Measurements from ENCODE around the gene NOSIP. TPM values are rescaled to one million over a fixed set of nuclear protein-coding genes. Genes with fewer than 3 reads are reported as not detected.
A peak's percentile ranks its signal among the peaks of the same experiment; 100 is the strongest.

NOSIP gene
- total RNA-seq, 1 donor from 2014 or later: 48.7 TPM

DNA sequence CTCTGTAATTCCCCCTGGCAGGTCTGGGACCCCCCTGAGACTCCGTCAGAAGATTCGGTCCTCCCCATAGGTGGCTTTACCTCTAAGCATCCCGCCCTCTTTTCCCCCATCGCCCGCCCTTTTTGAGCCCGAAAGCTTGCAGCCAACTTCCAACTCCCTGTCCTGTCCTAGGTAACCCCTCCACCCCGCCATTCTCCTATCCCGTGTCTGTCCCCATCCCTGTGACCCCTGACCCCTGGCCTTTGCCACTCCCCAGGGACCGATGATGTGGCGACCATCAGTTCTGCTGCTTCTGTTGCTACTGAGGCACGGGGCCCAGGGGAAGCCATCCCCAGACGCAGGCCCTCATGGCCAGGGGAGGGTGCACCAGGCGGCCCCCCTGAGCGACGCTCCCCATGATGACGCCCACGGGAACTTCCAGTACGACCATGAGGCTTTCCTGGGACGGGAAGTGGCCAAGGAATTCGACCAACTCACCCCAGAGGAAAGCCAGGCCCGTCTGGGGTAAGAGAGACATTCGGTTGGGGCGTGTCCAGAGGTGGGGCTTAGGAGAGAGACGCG lies 52.1 kb downstream of the NOSIP start:
- H3K27me3 ChIP-seq: no peaks in the 10 kb centered on the region
- ATAC-seq (no peak), DNase-seq (no peak)
- H3K9me3 ChIP-seq: no peaks in the 10 kb centered on the region
- TF ChIP-seq, protein P1, sequence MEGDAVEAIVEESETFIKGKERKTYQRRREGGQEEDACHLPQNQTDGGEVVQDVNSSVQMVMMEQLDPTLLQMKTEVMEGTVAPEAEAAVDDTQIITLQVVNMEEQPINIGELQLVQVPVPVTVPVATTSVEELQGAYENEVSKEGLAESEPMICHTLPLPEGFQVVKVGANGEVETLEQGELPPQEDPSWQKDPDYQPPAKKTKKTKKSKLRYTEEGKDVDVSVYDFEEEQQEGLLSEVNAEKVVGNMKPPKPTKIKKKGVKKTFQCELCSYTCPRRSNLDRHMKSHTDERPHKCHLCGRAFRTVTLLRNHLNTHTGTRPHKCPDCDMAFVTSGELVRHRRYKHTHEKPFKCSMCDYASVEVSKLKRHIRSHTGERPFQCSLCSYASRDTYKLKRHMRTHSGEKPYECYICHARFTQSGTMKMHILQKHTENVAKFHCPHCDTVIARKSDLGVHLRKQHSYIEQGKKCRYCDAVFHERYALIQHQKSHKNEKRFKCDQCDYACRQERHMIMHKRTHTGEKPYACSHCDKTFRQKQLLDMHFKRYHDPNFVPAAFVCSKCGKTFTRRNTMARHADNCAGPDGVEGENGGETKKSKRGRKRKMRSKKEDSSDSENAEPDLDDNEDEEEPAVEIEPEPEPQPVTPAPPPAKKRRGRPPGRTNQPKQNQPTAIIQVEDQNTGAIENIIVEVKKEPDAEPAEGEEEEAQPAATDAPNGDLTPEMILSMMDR (IDR thresholded peaks at IDR 0.05): no peak
- peak overlapping the region; percentile 52 for H3K27ac ChIP-seq
- H3K36me3 ChIP-seq: peaks cover 24% of the 10 kb centered on the region
- peak overlapping the region; percentile 46 for H3K4me3 ChIP-seq
- intact Hi-C loops (cut with DNase I): no loop called here
- H3K4me1 ChIP-seq: peaks cover 3% of the 10 kb centered on the region

DNA sequence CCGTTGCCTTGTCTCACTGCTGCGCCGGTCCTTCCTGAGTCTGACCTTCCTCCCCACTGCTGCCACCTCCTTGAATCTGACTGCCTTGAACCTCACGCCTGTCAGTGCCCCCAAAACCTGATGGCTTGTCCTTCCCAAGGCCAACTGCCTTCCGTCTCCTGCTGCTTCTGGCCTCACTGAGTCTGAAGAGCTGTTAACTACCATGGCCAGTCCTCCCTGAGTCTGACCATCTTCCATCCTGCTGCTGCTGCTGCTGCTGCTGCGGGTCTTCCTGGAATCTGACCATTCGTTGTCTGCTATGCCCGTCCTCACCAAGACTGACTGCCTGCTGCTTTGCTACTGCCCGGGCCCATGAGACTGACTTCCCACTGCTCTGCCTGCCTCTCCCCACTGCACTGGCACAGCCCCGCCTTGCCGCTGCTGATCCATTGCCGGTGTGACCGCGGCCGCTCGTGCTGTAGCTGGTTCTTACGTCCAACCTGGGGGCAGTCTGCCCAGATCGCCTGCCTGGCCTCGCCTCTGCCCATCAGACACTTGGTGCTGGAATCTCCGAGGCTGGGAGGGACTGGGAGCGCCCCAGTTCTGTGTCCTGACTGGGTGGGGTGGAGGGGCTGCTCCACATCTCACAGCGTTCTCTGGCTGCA lies 55.4 kb downstream of the NOSIP start:
- intact Hi-C loops (cut with DNase I): no loop called here
- H3K4me1 ChIP-seq: no peaks in the 10 kb centered on the region

DNA sequence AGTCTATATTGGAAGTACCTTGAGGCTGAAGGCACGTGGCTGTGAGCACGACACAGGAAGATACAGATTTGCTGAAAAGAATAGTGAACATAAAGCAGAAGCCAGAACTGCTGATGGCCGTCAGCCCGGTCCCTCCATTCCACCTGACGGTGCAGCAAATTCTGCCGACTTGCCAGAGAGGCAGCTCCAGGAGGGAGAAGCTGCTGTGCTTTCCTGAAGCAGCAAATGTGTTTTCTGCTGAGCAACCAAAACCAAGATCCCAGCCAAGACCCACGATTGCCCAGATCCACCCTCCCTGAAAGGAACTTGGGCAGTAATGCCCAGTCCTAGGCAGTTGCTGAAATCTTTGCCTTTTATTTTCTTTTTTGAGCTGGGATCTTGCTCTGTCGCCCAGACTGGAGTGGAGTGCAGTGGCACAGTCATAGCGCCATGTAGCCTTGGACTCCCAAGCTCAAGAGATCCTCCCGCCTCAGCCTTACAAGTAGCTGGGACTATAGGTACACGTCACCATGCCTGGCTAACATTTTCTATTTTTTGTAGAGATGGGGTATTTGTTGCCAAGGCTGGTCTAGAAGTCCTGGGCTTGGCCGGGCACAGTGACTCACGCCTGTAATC lies 59.5 kb downstream of the NOSIP start:
- DNase-seq (no peak), ATAC-seq (no peak)
- H3K9me3 ChIP-seq: no peaks in the 10 kb centered on the region
- intact Hi-C loops (cut with DNase I): no loop called here
- no peak overlapping the region for H3K4me3 ChIP-seq
- H3K4me1 ChIP-seq: no peaks in the 10 kb centered on the region
- no peak overlapping the region for H3K27ac ChIP-seq
- peaks cover 20% of the 10 kb centered on the region for H3K36me3 ChIP-seq
- TF ChIP-seq, protein P1 (IDR thresholded peaks at IDR 0.05): no peak
- H3K27me3 ChIP-seq: no peaks in the 10 kb centered on the region

More for the DNA sequence above, 55.4 kb downstream of the NOSIP start:
- Histone ChIP-seq H3K9me3 (no peaks in the 10 kb centered on the region), H3K36me3 (peaks cover 36% of the 10 kb centered on the region), H3K27ac (no peak overlapping the region), H3K4me3 (no peak overlapping the region), H3K27me3 (no peaks in the 10 kb centered on the region)
- DNase-seq: no peak
- TF ChIP-seq, protein P1 (IDR thresholded peaks at IDR 0.05): no peak
- ATAC-seq: no peak

DNA sequence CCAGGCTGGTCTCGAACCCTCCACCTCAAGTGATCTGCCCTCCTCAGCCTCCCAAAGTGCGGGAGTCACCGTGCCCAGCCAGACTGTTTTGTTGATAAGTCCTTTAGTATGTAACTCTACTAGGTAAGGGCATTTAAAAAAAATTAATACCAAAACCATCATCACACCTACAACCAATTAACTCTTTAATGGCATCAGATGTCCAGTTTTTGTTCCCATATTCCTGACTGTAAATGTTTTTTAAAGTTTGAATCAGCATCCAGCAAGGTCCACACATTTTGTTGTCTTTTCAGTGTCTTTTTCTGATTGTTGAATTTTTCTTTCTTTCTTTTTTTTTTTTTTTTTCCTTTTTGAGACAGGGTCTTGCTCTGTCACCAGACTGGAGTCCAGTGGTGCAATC lies 62.3 kb downstream of the NOSIP start:
- Histone ChIP-seq H3K27ac (no peak overlapping the region), H3K4me3 (no peak overlapping the region), H3K36me3 (peaks cover 12% of the 10 kb centered on the region), H3K27me3 (no peaks in the 10 kb centered on the region), H3K9me3 (no peaks in the 10 kb centered on the region), H3K4me1 (peaks cover 18% of the 10 kb centered on the region)
- TF ChIP-seq, protein P1 (IDR thresholded peaks at IDR 0.05): no peak
- DNase-seq (no peak), ATAC-seq (no peak)
- intact Hi-C loops (cut with DNase I): no loop called here

DNA sequence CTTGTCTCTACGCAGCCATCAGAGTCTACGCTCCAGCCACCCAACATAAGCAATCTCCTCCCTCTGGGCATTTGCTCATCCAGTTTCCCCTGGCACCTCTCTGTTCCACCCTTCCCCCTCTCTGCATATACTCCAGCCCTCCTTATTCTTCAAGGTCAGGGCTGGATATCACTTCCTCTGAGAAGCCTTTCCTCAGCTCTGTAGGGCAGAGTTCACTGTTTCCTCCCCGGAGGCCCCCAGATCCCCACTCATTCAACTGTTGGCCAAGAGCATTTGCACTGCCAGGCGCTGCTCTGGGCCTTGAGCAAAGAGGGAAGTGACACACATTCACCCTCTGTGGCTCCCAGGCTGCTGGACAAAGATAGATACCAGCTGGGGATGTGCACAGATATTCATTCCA lies 64.6 kb downstream of the NOSIP start:
- TF ChIP-seq, protein P1 (IDR thresholded peaks at IDR 0.05): no peak
- ATAC-seq (peak; percentile 77), DNase-seq (peak; percentile 79)
- Histone ChIP-seq H3K9me3 (no peaks in the 10 kb centered on the region), H3K36me3 (peaks cover 6% of the 10 kb centered on the region), H3K4me3 (no peak overlapping the region), H3K27me3 (no peaks in the 10 kb centered on the region), H3K27ac (no peak overlapping the region), H3K4me1 (peaks cover 33% of the 10 kb centered on the region)
- intact Hi-C loops (cut with DNase I): no loop called here
